HG03378 (cell line): ENCODE data around the gene SLC44A4.
"Not testable (repeated sequence)": the region's sequence is repeated elsewhere in the genome, so short reads cannot be mapped to it uniquely, and the experiment has no call there.

Experiments
- ATAC-seq: cut with Tn5 transposase; IDR thresholded peaks from one replicate; pipeline ENCODE4 v1.9.1; 2021; ENCODE audit warnings: mild to moderate bottlenecking, moderate library complexity; ENCODE audit not compliant: unreplicated experiment

The SLC44A4 gene

GRCh38 chr6:31878726-31879125 lies at the start of gene SLC44A4:
Gene SLC44A4, minus strand, starts transcription at chr6:31878997. Its CDS starts 17 bp downstream, at chr6:31878980.
- ATAC-seq, result no peak

DNA sequence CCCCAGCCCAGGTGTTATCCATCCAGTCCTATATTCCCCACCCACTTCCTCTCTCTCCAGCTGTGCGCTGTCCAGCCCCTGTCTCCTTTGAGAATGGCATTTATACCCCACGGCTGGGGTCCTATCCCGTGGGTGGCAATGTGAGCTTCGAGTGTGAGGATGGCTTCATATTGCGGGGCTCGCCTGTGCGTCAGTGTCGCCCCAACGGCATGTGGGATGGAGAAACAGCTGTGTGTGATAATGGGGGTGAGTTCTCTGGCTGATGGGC lies 49.8 kb upstream of the SLC44A4 start:
- no peak for ATAC-seq

DNA sequence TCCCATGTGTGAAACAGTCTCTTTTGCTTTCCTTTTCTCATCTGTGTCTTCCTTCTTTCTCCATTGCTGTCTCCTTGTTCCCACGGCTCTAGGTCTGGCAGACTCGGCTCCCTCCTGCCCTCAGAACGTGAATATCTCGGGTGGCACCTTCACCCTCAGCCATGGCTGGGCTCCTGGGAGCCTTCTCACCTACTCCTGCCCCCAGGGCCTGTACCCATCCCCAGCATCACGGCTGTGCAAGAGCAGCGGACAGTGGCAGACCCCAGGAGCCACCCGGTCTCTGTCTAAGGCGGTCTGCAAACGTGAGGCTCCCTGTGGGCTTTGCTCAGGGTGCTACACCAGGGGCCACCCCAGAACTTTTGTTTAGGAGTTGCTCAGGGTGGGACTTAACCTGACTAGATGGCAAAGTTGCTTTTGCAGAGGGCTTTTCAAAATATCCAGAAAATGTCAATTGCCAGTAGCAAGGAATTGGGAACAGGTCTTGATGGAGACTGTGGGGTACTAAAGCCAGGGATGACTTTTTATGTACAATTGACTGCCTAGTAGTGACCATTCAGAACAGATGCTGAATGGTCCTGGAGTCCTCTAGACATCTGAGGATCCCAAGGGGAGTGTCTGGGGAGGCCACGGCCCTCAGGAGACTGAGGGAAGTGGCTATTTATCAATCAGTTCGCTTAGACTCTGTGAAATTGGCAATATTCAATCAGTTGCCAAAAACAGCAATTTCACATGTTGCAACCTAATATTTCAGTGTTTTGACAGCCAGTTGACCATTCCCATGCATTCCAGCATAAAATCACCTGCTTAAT lies 49.3 kb upstream of the SLC44A4 start:
- ATAC-seq, result no peak

DNA sequence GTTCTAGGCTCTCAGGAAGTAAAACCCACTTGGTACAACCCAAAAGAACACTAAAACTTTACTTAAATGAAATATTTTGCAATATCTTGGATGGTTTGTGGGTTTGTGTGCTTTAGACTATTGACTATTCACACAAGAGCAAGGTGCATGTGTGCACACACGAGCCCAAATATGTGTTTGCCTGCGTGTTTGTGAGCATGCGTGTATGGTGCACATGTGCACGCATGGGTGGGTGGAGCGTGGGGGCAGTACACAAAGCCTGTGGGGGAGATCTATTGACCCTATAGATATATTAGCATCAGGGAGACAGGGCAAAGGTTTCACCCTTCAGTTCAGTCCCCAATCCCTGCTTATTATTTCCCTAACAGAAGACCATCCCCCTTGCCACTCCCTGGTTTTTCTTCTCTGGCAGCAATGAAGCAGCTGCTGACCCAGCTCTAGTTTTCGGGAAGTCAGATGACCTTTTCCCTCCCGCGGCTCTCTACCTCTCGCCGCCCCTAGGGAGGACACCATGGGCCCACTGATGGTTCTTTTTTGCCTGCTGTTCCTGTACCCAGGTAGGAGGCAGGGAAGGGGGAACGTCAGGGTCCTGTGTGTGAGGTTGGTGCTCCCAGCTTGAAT lies 48.6 kb upstream of the SLC44A4 start, which contains the start of gene C2:
Gene C2 (plus strand): TSS at position 476 of the 621 bp plus-strand sequence. CDS start 36 bp downstream, at position 512.
- no peak for ATAC-seq

DNA sequence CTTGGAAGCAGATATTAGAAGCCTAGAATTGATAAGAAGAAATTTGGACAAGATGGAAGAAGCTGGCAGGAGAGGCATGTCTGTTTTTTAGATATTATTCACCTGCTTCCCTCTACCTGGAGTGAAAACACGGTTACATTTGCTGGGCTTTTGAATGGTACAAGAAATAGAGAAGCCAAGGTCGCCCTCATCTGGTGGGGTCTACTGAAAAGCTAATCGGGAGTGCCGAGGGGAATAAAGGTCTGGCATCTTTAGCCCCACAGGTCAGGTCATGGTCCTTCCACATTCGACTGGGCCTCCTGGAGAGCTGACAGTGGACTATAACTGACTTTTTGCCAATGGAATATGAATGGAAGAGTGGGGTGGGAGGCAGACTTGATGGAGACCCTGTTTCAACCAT lies 44.1 kb upstream of the SLC44A4 start:
- ATAC-seq, result no peak

GRCh38 chr6:31920811-31921210 lies 42.0 kb upstream of the SLC44A4 start:
- ATAC-seq, result no peak

GRCh38 chr6:31919624-31920303 lies 41.0 kb upstream of the SLC44A4 start:
- ATAC-seq, result no peak

DNA sequence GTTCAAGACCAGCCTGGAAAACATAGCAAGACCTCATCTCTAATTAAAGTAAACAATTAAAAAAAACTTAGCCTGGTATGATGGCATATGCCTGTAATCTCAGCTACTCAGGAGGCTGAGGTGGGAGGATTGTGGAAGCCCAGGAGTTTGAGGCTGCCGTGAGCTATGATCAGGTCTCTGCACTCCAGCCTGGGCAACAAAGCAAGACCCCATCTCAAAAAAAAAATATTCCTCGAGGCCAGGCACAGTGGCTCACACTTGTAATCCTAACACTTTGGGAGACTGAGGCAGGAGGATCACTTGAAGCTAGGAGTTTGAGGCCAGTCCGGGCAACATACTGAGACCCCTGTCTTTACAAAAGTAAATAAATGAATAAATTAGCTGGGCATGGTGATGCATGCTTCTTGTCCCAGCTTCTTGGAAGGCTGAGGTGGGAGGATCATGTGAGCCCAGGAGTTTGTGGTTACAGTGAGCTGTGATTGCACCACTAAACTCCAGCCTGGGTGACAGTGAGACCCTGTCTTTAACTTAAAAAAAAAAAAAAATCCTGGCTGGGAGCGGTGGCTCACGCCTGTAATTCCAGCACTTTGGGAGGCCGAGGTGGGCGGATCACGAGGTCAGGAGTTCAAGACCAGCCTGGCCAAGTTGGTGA lies 39.4 kb upstream of the SLC44A4 start:
- no peak for ATAC-seq

DNA sequence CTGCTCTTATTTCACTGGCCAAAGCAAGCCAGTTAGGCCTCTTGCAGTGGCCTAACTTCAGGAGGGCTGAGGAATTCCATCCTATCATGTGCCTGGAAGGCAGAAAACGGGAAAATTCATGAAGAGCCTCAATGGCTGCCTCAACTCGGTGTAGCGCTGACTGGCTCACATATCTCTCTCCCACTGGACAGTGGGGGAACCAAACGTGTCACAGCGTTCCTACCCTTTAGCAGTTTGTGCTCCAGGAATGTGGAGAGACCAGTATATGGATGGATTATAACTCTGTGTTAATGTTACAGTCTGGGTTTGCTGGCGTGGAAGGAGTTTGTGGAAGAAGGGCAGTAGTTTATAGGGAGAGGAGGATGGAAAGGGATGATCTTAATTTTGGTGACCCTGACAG lies 37.0 kb upstream of the SLC44A4 start:
- no peak for ATAC-seq

DNA sequence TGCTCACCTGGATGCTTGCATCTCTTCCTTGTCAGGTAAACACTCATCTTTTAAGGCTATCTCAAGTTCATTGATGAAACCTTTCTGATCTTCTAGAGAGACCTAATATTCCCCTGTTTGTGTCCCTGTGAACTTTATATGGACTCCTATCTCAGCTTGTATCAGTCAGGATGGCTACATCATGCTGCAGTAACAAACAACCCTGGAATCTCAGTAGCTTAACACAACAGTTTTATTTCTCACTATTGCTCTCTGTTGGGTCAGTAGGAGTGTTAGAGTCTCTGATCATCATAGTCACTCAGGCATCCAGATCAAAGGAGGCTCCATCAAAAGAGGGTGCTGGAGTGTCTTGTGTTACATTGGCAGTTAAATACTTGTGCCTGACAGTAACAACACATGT lies 36.6 kb upstream of the SLC44A4 start:
- ATAC-seq, result no peak

DNA sequence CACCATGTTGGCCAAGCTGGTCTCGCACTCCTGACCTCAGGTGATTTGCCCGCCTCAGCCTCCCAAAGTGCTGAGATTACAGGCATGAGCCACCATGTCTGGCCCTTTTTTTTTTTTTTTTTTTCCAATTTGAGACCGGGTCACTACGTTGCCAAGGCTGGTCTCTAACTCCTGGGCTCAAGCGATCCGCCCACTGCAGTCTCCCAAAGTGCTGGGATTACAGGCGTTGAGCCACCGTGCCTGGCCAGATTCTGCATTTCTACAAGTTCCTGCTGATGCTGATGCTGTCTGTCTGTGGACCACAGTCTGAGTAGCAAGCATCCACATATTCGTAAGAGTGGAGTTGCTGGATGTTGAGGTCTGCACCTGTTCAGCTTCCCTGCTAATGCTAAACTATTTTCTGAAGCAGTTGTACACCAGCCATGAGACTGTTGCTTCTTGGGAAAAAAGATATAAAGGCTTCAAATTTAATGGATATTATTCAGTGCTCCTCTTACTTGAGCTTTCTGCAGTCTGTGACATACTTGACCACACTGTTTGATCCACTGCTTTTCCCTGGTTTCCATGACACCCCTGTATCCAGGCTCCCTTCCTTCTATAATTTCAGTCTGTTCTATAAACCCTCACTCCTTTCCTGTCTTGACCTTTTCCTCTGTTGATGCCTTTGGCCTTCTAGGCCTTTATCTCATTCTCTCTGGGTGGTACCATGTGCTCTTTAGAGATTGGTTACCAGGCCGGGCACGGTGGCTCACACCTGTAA lies 33.2 kb upstream of the SLC44A4 start:
- ATAC-seq, result no peak

GRCh38 chr6:31909298-31909697 lies 30.5 kb upstream of the SLC44A4 start:
- ATAC-seq, result not testable (repeated sequence)

DNA sequence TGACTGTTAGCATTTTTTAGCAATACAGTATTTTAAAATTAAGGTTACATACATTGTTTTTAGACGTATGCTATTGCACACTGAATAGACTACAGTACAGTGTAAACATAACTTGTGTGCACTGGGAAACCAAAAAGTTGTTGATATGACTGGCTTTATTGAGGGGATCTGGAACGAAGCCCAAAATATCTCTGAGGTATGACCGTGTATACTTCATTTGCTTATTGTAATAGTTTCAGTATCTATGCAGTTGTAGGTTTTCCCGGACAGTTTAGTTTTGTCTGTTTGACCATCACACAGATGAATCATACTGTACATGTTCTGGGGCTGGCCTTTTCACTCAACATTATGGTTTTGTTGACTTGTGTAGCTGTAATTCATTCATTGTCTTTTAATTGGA lies 30.0 kb upstream of the SLC44A4 start:
- ATAC-seq, result peak; percentile 76

DNA sequence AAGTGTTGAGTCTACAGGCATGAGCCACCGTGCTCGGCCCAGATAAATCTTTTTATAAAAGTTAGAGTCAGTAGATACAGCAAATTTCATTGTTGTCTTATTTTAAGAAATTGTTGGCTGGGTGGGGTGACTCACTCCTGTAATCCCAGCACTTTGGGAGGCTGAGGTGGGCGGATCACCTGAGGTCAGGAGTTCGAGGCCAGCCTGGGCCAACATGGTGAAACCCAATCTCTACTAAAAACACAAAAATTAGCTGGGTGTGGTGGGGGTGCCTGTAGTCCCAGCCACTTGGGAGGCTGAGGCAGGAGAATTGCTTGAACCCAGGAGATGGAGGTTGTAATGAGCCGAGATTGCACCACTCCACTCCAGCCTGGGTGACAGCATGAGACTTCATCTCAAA lies 29.5 kb upstream of the SLC44A4 start:
- ATAC-seq, result not testable (repeated sequence)

DNA sequence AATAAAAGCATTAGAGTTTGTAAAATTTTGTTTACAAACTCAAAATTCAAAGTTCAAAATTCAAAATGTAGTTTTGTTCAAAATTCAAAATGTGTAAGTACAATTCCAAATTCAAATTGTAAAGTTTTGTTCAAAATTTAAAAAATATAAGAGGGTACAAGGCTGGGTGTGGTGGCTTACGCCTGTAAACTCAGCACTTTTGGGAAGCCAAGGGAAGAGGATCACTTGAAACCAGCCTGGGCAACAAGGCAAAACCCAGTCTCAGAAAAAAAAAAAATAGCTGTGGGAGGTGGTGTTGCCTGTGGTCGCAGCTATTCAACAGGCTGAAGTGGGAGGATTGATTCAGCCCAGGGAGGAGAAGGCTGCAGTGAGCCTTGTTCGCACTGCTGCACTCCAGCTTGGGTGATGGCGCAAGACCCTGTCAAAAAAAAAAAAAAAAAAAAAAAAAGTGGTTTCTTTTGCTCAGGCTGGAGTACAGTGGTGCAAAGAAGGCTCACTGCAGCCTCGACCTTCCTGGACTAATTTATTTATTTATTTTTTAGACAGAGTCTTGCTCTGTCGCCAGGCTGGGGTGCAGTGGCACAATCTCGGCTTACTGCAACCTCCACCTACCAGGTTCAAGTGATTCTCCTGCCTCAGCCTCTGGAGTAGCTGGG lies 28.5 kb upstream of the SLC44A4 start:
- ATAC-seq, result no peak

DNA sequence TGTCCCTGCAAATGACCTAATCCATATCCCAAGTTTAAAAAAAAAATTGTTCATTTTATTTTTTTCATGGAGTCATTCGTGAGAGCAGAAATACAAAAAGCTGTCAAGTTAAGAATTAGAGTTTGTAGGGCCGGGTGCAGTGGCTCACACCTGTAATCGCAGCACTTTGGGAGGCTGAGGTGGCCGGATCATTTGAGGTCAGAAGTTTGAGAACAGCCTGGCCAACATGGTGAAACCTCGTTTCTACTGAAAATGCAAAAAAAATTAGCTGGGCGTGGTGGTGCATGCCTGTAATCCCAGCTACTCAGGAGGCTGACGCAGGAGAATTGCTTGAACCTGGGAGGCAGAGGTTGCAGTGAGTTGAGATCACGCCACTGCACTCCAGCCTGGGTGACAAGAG lies 27.9 kb upstream of the SLC44A4 start:
- not testable (repeated sequence) for ATAC-seq

DNA sequence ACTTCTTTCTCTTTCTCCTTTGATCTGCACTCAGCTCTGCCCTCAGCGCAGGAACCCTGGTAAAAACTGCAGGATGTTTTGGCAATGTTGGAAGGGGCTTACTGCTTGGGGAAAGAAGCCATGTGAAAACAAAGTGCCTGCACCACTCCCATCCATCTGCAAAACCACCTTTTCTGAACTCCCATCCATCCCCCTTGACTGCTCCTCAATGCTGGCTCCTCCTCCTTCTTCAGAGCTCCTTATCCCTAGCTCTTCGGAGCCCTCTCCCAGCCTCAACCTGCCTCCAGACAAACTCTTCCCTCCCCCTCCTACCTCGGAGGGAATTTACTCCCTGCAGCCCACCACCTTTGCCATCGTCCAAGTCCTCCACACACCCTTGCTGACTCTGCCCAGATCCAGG lies 27.3 kb upstream of the SLC44A4 start:
- ATAC-seq, result no peak

DNA sequence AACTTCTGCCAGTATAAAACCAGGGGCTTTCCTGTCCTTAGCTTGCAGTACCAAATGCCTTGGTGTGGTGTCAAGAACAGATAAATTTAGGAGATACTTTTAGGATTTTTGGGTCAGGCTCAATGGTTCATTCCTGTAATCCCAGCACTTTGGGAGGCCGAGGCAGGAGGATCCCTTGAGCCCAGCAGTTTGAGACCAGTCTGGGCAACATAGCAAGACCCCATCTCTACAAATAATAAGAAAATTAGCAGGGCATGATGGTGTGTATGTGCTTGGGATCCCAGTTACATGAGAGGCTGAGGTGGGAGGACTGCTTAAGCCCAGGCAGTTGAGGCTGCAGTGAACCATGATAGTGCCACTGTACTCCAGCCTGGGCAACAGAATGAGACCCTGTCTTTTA lies 26.2 kb upstream of the SLC44A4 start:
- no peak for ATAC-seq

GRCh38 chr6:31903957-31904356 lies 25.2 kb upstream of the SLC44A4 start:
- ATAC-seq, result no peak

GRCh38 chr6:31901953-31902643 lies 23.3 kb upstream of the SLC44A4 start, which contains the start of gene ZBTB12:
Gene ZBTB12, minus strand, starts transcription at chr6:31902086. Its CDS starts 781 bp downstream, at chr6:31901305.
- ATAC-seq, result no peak
